ENCODE results near the gene PRR15.
"Not testable (repeated sequence)": the region's sequence is repeated elsewhere in the genome, so short reads cannot be mapped to it uniquely, and the experiment has no call there.

The PRR15 gene

GRCh38 chr7:29563590-29564495 lies at the start of gene PRR15:
Gene PRR15, plus strand, starts transcription at chr7:29563835. Its CDS starts 2,495 bp downstream, at chr7:29566330.
- no peak for DNase-seq (ENCODE audit: low read depth in 1 of 2, low spot score in 1 of 2)

- DNase-seq (ENCODE audit: low read depth in 1 of 2, low spot score in 1 of 2), result no peak
These were observed 47.1 kb upstream of the PRR15 start for GRCh38 chr7:29516491-29516890.

GRCh38 chr7:29518616-29519015 lies 45.0 kb upstream of the PRR15 start:
- DNase-seq (ENCODE audit: low read depth in 1 of 2, low spot score in 1 of 2), result no peak

- DNase-seq (ENCODE audit: low read depth in 1 of 2, low spot score in 1 of 2), result no peak
These were observed 39.9 kb upstream of the PRR15 start for GRCh38 chr7:29523728-29524127.

- DNase-seq (ENCODE audit: low read depth in 1 of 2, low spot score in 1 of 2), result no peak
These were observed 36.0 kb upstream of the PRR15 start for GRCh38 chr7:29527505-29528108.

GRCh38 chr7:29528526-29528925 lies 35.1 kb upstream of the PRR15 start:
- not testable (repeated sequence) for DNase-seq (ENCODE audit: low read depth in 1 of 2, low spot score in 1 of 2)

GRCh38 chr7:29538389-29538788 lies 25.2 kb upstream of the PRR15 start:
- no peak for DNase-seq (ENCODE audit: low read depth in 1 of 2, low spot score in 1 of 2)

- DNase-seq (ENCODE audit: low read depth in 1 of 2, low spot score in 1 of 2), result no peak
These were observed 24.2 kb upstream of the PRR15 start for GRCh38 chr7:29539471-29539870.

- DNase-seq (ENCODE audit: low read depth in 1 of 2, low spot score in 1 of 2), result no peak
These were observed 16.2 kb upstream of the PRR15 start for GRCh38 chr7:29547421-29547820.

GRCh38 chr7:29548823-29549222 lies 14.8 kb upstream of the PRR15 start:
- no peak for DNase-seq (ENCODE audit: low read depth in 1 of 2, low spot score in 1 of 2)

GRCh38 chr7:29552392-29552791 lies 11.2 kb upstream of the PRR15 start:
- DNase-seq (ENCODE audit: low read depth in 1 of 2, low spot score in 1 of 2), result no peak

- no peak for DNase-seq (ENCODE audit: low read depth in 1 of 2, low spot score in 1 of 2)
These were observed 8.6 kb upstream of the PRR15 start for GRCh38 chr7:29555061-29555460.

- DNase-seq (ENCODE audit: low read depth in 1 of 2, low spot score in 1 of 2), result no peak
These were observed 7.0 kb upstream of the PRR15 start for GRCh38 chr7:29556405-29557195.

GRCh38 chr7:29557954-29558353 lies 5.7 kb upstream of the PRR15 start:
- DNase-seq (ENCODE audit: low read depth in 1 of 2, low spot score in 1 of 2), result no peak

- no peak for DNase-seq (ENCODE audit: low read depth in 1 of 2, low spot score in 1 of 2)
These were observed 2.4 kb upstream of the PRR15 start for GRCh38 chr7:29561271-29561670.

- no peak for DNase-seq (ENCODE audit: low read depth in 1 of 2, low spot score in 1 of 2)
These were observed 1.3 kb upstream of the PRR15 start for GRCh38 chr7:29562307-29562706.

GRCh38 chr7:29564496-29565223 lies 1.0 kb downstream of the PRR15 start:
- DNase-seq (ENCODE audit: low read depth in 1 of 2, low spot score in 1 of 2), result no peak

GRCh38 chr7:29565224-29565630 lies 1.6 kb downstream of the PRR15 start:
- DNase-seq (ENCODE audit: low read depth in 1 of 2, low spot score in 1 of 2), result no peak

GRCh38 chr7:29565634-29565981 lies 2.0 kb downstream of the PRR15 start:
- DNase-seq (ENCODE audit: low read depth in 1 of 2, low spot score in 1 of 2), result no peak

GRCh38 chr7:29565982-29566746 lies 2.5 kb downstream of the PRR15 start:
- DNase-seq (ENCODE audit: low read depth in 1 of 2, low spot score in 1 of 2), result no peak

All from activated T-helper 1 cell treated with anti-CD3 and anti-CD28 coated beads, Interleukin-2, amount 50 U/mL, for 16 hours (primary cell).